ENCODE measurements around the gene ARL15. TPM values are rescaled to one million over a fixed set of nuclear protein-coding genes. Genes with fewer than 3 reads are reported as not detected.
"Not testable (repeated sequence)": the region's sequence is repeated elsewhere in the genome, so short reads cannot be mapped to it uniquely, and the experiment has no call there.

Gene ARL15
- total and polyA plus RNA-seq, 4 donors = 5.0 to 24.8 (median 13.3) TPM

- no peak for DNase-seq (ENCODE audit: low spot score)
Observed at GRCh38 chr5:54360089-54360488, 49.7 kb upstream of the ARL15 start.

GRCh38 chr5:54357408-54358058 lies 47.2 kb upstream of the ARL15 start:
- H3K27ac ChIP-seq (ENCODE audit: low read depth in 1 of 2, low read length in 2 of 2) = no peak overlapping the region
- H3K9me3 ChIP-seq (ENCODE audit: control insufficient read depth in 4 of 4, low read length in 3 of 4) = peaks cover 0 to 7% (median 5%) of the 10 kb centered on the region in 4 donors
- peaks cover 0 to 13% (median 2%) of the 10 kb centered on the region in 4 donors for H3K4me1 ChIP-seq (ENCODE audit: control insufficient read depth in 4 of 4, insufficient read depth in 4 of 4, low read length in 3 of 4)
- H3K36me3 ChIP-seq (ENCODE audit: control insufficient read depth in 4 of 4, insufficient read depth in 3 of 4, low read depth in 1 of 4, low read length in 3 of 4) = no peaks in the 10 kb centered on the region
- H3K27me3 ChIP-seq (ENCODE audit: control insufficient read depth in 4 of 4, insufficient read depth in 4 of 4, low read length in 3 of 4) = no peaks in the 10 kb centered on the region
- 60% methylated on average over 4 of the region's 4 CpGs for WGBS
- TF ChIP-seq ATF3 (IDR thresholded peaks at IDR 0.05) = no peak
- TF ChIP-seq ZBTB33 (IDR thresholded peaks at IDR 0.05) = no peak
- no peak for TF ChIP-seq FOXA1 (IDR thresholded peaks at IDR 0.05)
- TF ChIP-seq RXRA (IDR thresholded peaks at IDR 0.05) = no peak
- TF ChIP-seq MAX (IDR thresholded peaks at IDR 0.05) = no peak
- no peak for TF ChIP-seq NR2F2 (IDR thresholded peaks at IDR 0.05)
- no peak for TF ChIP-seq EGR1 (IDR thresholded peaks at IDR 0.05; ENCODE audit: low read depth in 2 of 2)
- TF ChIP-seq RAD21 (IDR thresholded peaks at IDR 0.05) = no peak
- TF ChIP-seq HNF4G (IDR thresholded peaks at IDR 0.05) = no peak
- no peak for TF ChIP-seq GABPA (IDR thresholded peaks at IDR 0.05 in 1 of 2, conservative IDR thresholded peaks at IDR 0.05 in 1 of 2)
- no peak for TF ChIP-seq HNF4A (conservative IDR thresholded peaks at IDR 0.05)
- no peak for TF ChIP-seq TAF1 (conservative IDR thresholded peaks at IDR 0.05)
- TF ChIP-seq CTCF (IDR thresholded peaks at IDR 0.05; ENCODE audit: low read depth, low read length, missing input control) = no peak
- TF ChIP-seq JUND (IDR thresholded peaks at IDR 0.05) = no peak
- no peak for TF ChIP-seq SP1 (IDR thresholded peaks at IDR 0.05)
- TF ChIP-seq REST (IDR thresholded peaks at IDR 0.05) = no peak
- TF ChIP-seq YY1 (IDR thresholded peaks at IDR 0.05) = no peak
- TF ChIP-seq FOXA2 (IDR thresholded peaks at IDR 0.05) = no peak
- no peak overlapping the region for H3K9ac ChIP-seq (ENCODE audit: low read depth in 1 of 2, low read length in 2 of 2)
- H3K4me3 ChIP-seq (ENCODE audit: low read depth in 1 of 3, low read length in 3 of 3) = no peak overlapping the region
- DNase-seq (ENCODE audit: low spot score) = no peak

More at GRCh38 chr5:54360089-54360488, 49.7 kb upstream of the ARL15 start:
- Histone ChIP-seq H3K27ac (ENCODE audit: low read depth in 1 of 2, low read length in 2 of 2) (no peak overlapping the region), H3K4me1 (ENCODE audit: control insufficient read depth in 4 of 4, insufficient read depth in 4 of 4, low read length in 3 of 4) (peaks cover 0 to 13% (median 2%) of the 10 kb centered on the region in 4 donors), H3K4me3 (ENCODE audit: low read depth in 1 of 3, low read length in 3 of 3) (no peak overlapping the region), H3K27me3 (ENCODE audit: control insufficient read depth in 4 of 4, insufficient read depth in 4 of 4, low read length in 3 of 4) (no peaks in the 10 kb centered on the region), H3K9ac (ENCODE audit: low read depth in 1 of 2, low read length in 2 of 2) (no peak overlapping the region), H3K9me3 (ENCODE audit: control insufficient read depth in 4 of 4, low read length in 3 of 4) (no peaks in the 10 kb centered on the region), H3K36me3 (ENCODE audit: control insufficient read depth in 4 of 4, insufficient read depth in 3 of 4, low read depth in 1 of 4, low read length in 3 of 4) (no peaks in the 10 kb centered on the region)
- TF ChIP-seq FOXA1 (IDR thresholded peaks at IDR 0.05) (no peak), NR2F2 (IDR thresholded peaks at IDR 0.05) (no peak), HNF4A (conservative IDR thresholded peaks at IDR 0.05) (no peak), MAX (IDR thresholded peaks at IDR 0.05) (no peak), RAD21 (IDR thresholded peaks at IDR 0.05) (no peak), GABPA (IDR thresholded peaks at IDR 0.05 in 1 of 2, conservative IDR thresholded peaks at IDR 0.05 in 1 of 2) (no peak), EGR1 (IDR thresholded peaks at IDR 0.05; ENCODE audit: low read depth in 2 of 2) (no peak), FOXA2 (IDR thresholded peaks at IDR 0.05) (no peak)
- WGBS = 83% methylated on average over 5 of the region's 5 CpGs

GRCh38 chr5:54353933-54354564 lies 43.7 kb upstream of the ARL15 start:
- not testable (repeated sequence) for H3K36me3 ChIP-seq (ENCODE audit: control insufficient read depth in 4 of 4, insufficient read depth in 3 of 4, low read depth in 1 of 4, low read length in 3 of 4); H3K9ac ChIP-seq (ENCODE audit: low read depth in 1 of 2, low read length in 2 of 2); H3K27me3 ChIP-seq (ENCODE audit: control insufficient read depth in 4 of 4, insufficient read depth in 4 of 4, low read length in 3 of 4); H3K4me1 ChIP-seq (ENCODE audit: control insufficient read depth in 4 of 4, insufficient read depth in 4 of 4, low read length in 3 of 4); H3K27ac ChIP-seq (ENCODE audit: low read depth in 1 of 2, low read length in 2 of 2); DNase-seq (ENCODE audit: low spot score); H3K9me3 ChIP-seq (ENCODE audit: control insufficient read depth in 4 of 4, low read length in 3 of 4)
- H3K4me3 ChIP-seq (ENCODE audit: low read depth in 1 of 3, low read length in 3 of 3) = peak overlapping the region in 2 of 3 donors; percentile 14 to 32

Measured in liver (tissue), 9 donors.